GM12878 (cell line): ENCODE measurements around the gene SLC15A4. TPM values are rescaled to one million over a fixed set of nuclear protein-coding genes. Genes with fewer than 3 reads are reported as not detected.

Experiments used
- BCL11A ChIP-seq: IDR thresholded peaks from 2 replicates; pipeline ENCODE4 v1.6.1; 2011; ENCODE audit warnings: low read depth, low read length
- CHD2 ChIP-seq: IDR thresholded peaks from 2 replicates; pipeline ENCODE4 v1.6.1; 2011; ENCODE audit warnings: low read depth, low read length, improper control_type of control experiment, borderline replicate concordance
- CHD4 ChIP-seq: fragments of 200-600 bp; sonication (generic); IDR thresholded peaks from 2 replicates; pipeline ENCODE4 v1.6.1; 2016; ENCODE audit warnings: mild to moderate bottlenecking
- CTCF ChIP-seq, 3 experiments: IDR thresholded peaks in 2 of 3; conservative IDR thresholded peaks in 1 of 3; 2 replicates each; pipeline ENCODE4 v1.5.1; 2011; ENCODE audit warnings: low read depth in 3 of 3, low read length in 3 of 3, mild to moderate bottlenecking in 3 of 3, control low read depth in 2 of 3, moderate library complexity in 2 of 3, inconsistent platforms in 1 of 3, mixed read lengths in 1 of 3; ENCODE audit not compliant: control insufficient read depth in 2 of 3, insufficient read depth in 1 of 3; ENCODE audit errors: extremely low read depth in 1 of 3
- EZH2 ChIP-seq: IDR thresholded peaks from 2 replicates; pipeline ENCODE4 v1.6.1; 2012; ENCODE audit warnings: low read depth, mild to moderate bottlenecking, control low read depth, inconsistent platforms, low read length, borderline replicate concordance; ENCODE audit not compliant: control insufficient read depth
- GATAD2B ChIP-seq: fragments of 450-650 bp; conservative IDR thresholded peaks from 2 replicates; pipeline ENCODE4 v1.6.1; 2017; ENCODE audit warnings: low read depth, mild to moderate bottlenecking, moderate library complexity
- IKZF1 ChIP-seq: fragments of 450-650 bp; conservative IDR thresholded peaks from 2 replicates; pipeline ENCODE4 v1.6.1; 2017; ENCODE audit warnings: antibody characterized with exemption, mild to moderate bottlenecking
- JUNB ChIP-seq: IDR thresholded peaks from 2 replicates; pipeline ENCODE4 v1.6.1; 2016; ENCODE audit warnings: antibody characterized with exemption, mild to moderate bottlenecking
- MEF2B ChIP-seq: fragments of 450-650 bp; IDR thresholded peaks from 2 replicates; pipeline ENCODE4 v1.6.1; 2018; ENCODE audit warnings: mild to moderate bottlenecking, moderate library complexity; ENCODE audit not compliant: partially characterized antibody, poor library complexity, severe bottlenecking
- MTA2 ChIP-seq: fragments of 450-650 bp; IDR thresholded peaks from 2 replicates; pipeline ENCODE4 v1.6.1; 2016; ENCODE audit warnings: low read depth, mild to moderate bottlenecking, moderate library complexity
- MYB ChIP-seq: fragments of 150-350 bp; IDR thresholded peaks from 2 replicates; pipeline ENCODE4 v1.6.1; 2014; ENCODE audit warnings: mild to moderate bottlenecking, low read depth, low read length, borderline replicate concordance
- NFIC ChIP-seq: IDR thresholded peaks from 2 replicates; pipeline ENCODE4 v1.6.1; 2012; ENCODE audit warnings: low read depth, mild to moderate bottlenecking, inconsistent platforms, low read length, moderate library complexity
- NFYA ChIP-seq: IDR thresholded peaks from 2 replicates; pipeline ENCODE4 v1.6.1; 2011; ENCODE audit warnings: low read depth, mild to moderate bottlenecking, low read length, improper control_type of control experiment, borderline replicate concordance
- NFYB ChIP-seq: IDR thresholded peaks from 2 replicates; pipeline ENCODE4 v1.6.1; 2011; ENCODE audit warnings: low read depth, mild to moderate bottlenecking, low read length, improper control_type of control experiment, moderate library complexity; ENCODE audit not compliant: insufficient read depth
- PBX3 ChIP-seq: IDR thresholded peaks from 2 replicates; pipeline ENCODE4 v1.6.1; 2011; ENCODE audit warnings: mild to moderate bottlenecking, low read depth, low read length, moderate library complexity; ENCODE audit not compliant: insufficient replicate concordance
- PKNOX1 ChIP-seq: fragments of 450-650 bp; IDR thresholded peaks from 2 replicates; pipeline ENCODE4 v1.6.1; 2016; ENCODE audit warnings: mild to moderate bottlenecking
- POU2F2 ChIP-seq: IDR thresholded peaks from 3 replicates; pipeline ENCODE4 v1.6.1; 2011; ENCODE audit warnings: low read depth, mild to moderate bottlenecking, low read length, borderline replicate concordance
- RELA ChIP-seq: fragments of 450-650 bp; IDR thresholded peaks from 2 replicates; pipeline ENCODE4 v1.8.0; 2014; ENCODE audit warnings: borderline replicate concordance; ENCODE audit not compliant: partially characterized antibody
- SP1 ChIP-seq: IDR thresholded peaks from one replicate; pipeline ENCODE4 v1.6.1; 2011; ENCODE audit warnings: low read depth, low read length
- SREBF2 ChIP-seq: IDR thresholded peaks from 2 replicates; pipeline ENCODE4 v1.6.1; 2012; ENCODE audit warnings: mild to moderate bottlenecking, low read length
- SUPT20H ChIP-seq: IDR thresholded peaks from 2 replicates; pipeline ENCODE4 v1.6.1; 2011; ENCODE audit warnings: low read depth, mild to moderate bottlenecking, low read length, moderate library complexity, borderline replicate concordance; ENCODE audit not compliant: control insufficient read depth
- TCF12 ChIP-seq: IDR thresholded peaks from 2 replicates; pipeline ENCODE4 v1.6.1; 2011; ENCODE audit warnings: low read depth, mild to moderate bottlenecking, low read length
- USF1 ChIP-seq: IDR thresholded peaks from 2 replicates; pipeline ENCODE4 v1.6.1; 2011; ENCODE audit warnings: borderline replicate concordance, low read depth, mild to moderate bottlenecking, moderate library complexity, mixed read lengths, low read length; ENCODE audit not compliant: insufficient read depth; ENCODE audit errors: extremely low read length
- polyA plus RNA-seq, 11 experiments: library from polyadenylated mRNA; depleted of rRNA in 4 of 11; unstranded in 6 of 11; stranded (reverse) in 5 of 11; fragments of >200 nt; fragmentation: Nextera tagmentation in 4 of 11; fragmentation: Illumina TruSeq in 1 of 11; extraction: Ambion mirVana in 4 of 11; extraction: Trizol in 1 of 11; gene quantifications; 1 replicate in 1 of 11; 2 replicates in 10 of 11; pipeline versions ENCODE4 v1.2.1 to v1.2.3, GENCODE V29; 2011 to 2016; ENCODE audit warnings: inconsistent platforms in 2 of 11, missing spikeins in 2 of 11, low read depth in 1 of 11
- total RNA-seq, 4 experiments: library from RNA; depleted of rRNA in 3 of 4; stranded (reverse); fragments of >200 nt in 3 of 4; fragmentation: Illumina TruSeq in 1 of 4; extraction: Trizol in 1 of 4; gene quantifications; 2 replicates each; pipeline versions ENCODE4 v1.2.1 to v1.2.3, GENCODE V29; 2013 to 2021

Gene SLC15A4
- total and polyA plus RNA-seq, 10 of the 15 experiments (the other 5 are each of a cell fraction or from before 2014, with no cell fraction given), result 12.7 to 257 (median 36.6) TPM

- TF ChIP-seq BCL11A (0 out of 2 replicates have a peak, but pooled peaks have one; percentile 14), NFYB (peak; percentile 80; the same call in 1 of the 2 replicates), SREBF2 (no peak), MTA2 (no peak), IKZF1 (peak; percentile 80), SUPT20H (no peak), NFYA (no peak), SP1 (peak; percentile 81), RELA (peak; percentile 33), PBX3 (peak; percentile 95), USF1 (peak; percentile 80), JUNB (no peak), EZH2 (no peak), MEF2B (no peak), NFIC (no peak), CHD2 (peak; percentile 100), POU2F2 (peak; percentile 83; the same call in 1 of the 3 replicates), CHD4 (no peak), CTCF (IDR thresholded peaks at IDR 0.05 in 2 of 3, conservative IDR thresholded peaks at IDR 0.05 in 1 of 3; ENCODE audit: control insufficient read depth in 2 of 3, extremely low read depth in 1 of 3, insufficient read depth in 1 of 3, low read depth in 3 of 3, low read length in 3 of 3) (peak; percentile 27 to 55 (median 36); a peak in 4 of 6 replicates), PKNOX1 (peak; percentile 98), GATAD2B (0 out of 2 replicates have a peak, but pooled peaks have one; percentile 5), TCF12 (peak; percentile 87), MYB (no peak)
Measured at GRCh38 chr12:128823916-128824839, at the start of gene SLC15A4 (continued).
